ENCODE results near the gene IL15RA. TPM values are rescaled to one million over a fixed set of nuclear protein-coding genes. Genes with fewer than 3 reads are reported as not detected.

Gene IL15RA
- total and polyA plus RNA-seq, 10 donors, result 9.9 to 37.4 (median 21.0) TPM

GRCh38 chr10:5968037-5968680 is 9.2 kb downstream of the IL15RA start:
- intact Hi-C loops (cut with DNase I; ENCODE audit: low total_unique reads), result no loop called here
- H3K4me1 ChIP-seq, result peaks cover 8 to 34% (median 26%) of the 10 kb centered on the region in 6 donors
- TF ChIP-seq POLR2AphosphoS5 (IDR thresholded peaks at IDR 0.05) (no peak), POLR2A (IDR thresholded peaks at IDR 0.05) (no peak), CTCF (IDR thresholded peaks at IDR 0.05 in 8 of 11, conservative IDR thresholded peaks at IDR 0.05 in 3 of 11) (no peak)
- 87 to 96% (median 95%) methylated on average over 5 of the region's 5 CpGs for WGBS, 5 donors
- DNase-seq, result no peak
- H3K9me3 ChIP-seq, result no peaks in the 10 kb centered on the region
- H3K27me3 ChIP-seq (replicated peaks in 1 of 7), result no peaks in the 10 kb centered on the region
- no peak overlapping the region for H3K4me3 ChIP-seq
- no peak overlapping the region for H3K27ac ChIP-seq
- peaks cover 0 to 56% (median 17%) of the 10 kb centered on the region in 6 donors for H3K36me3 ChIP-seq

GRCh38 chr10:5965266-5965665 is 12.1 kb downstream of the IL15RA start:
- H3K9me3 ChIP-seq, result no peaks in the 10 kb centered on the region
- H3K4me1 ChIP-seq, result peaks cover 0 to 7% (median 2%) of the 10 kb centered on the region in 6 donors
- peaks cover 0 to 84% (median 30%) of the 10 kb centered on the region in 6 donors for H3K36me3 ChIP-seq
- H3K27ac ChIP-seq, result no peak overlapping the region
- no peak overlapping the region for H3K4me3 ChIP-seq
- DNase-seq, result no peak
- intact Hi-C loops (cut with DNase I; ENCODE audit: low total_unique reads), result no loop called here
- H3K27me3 ChIP-seq (replicated peaks in 1 of 7), result no peaks in the 10 kb centered on the region
- TF ChIP-seq CTCF (IDR thresholded peaks at IDR 0.05 in 8 of 11, conservative IDR thresholded peaks at IDR 0.05 in 3 of 11), result no peak
- TF ChIP-seq POLR2A (IDR thresholded peaks at IDR 0.05), result no peak
- no peak for TF ChIP-seq POLR2AphosphoS5 (IDR thresholded peaks at IDR 0.05)
- 94 to 96% (median 95%) methylated on average over 8 of the region's 8 CpGs for WGBS, 5 donors

GRCh38 chr10:5964736-5965135 is 12.6 kb downstream of the IL15RA start:
- Histone ChIP-seq H3K27me3 (replicated peaks in 1 of 7) (no peaks in the 10 kb centered on the region), H3K27ac (no peak overlapping the region), H3K36me3 (peaks cover 0 to 90% (median 35%) of the 10 kb centered on the region in 6 donors), H3K4me3 (no peak overlapping the region), H3K9me3 (no peaks in the 10 kb centered on the region), H3K4me1 (peaks cover 0 to 2% (median 0%) of the 10 kb centered on the region in 6 donors)
- DNase-seq, result no peak
- intact Hi-C loops (cut with DNase I; ENCODE audit: low total_unique reads), result no loop called here
- TF ChIP-seq CTCF (IDR thresholded peaks at IDR 0.05 in 8 of 11, conservative IDR thresholded peaks at IDR 0.05 in 3 of 11), result no peak
- no peak for TF ChIP-seq POLR2AphosphoS5 (IDR thresholded peaks at IDR 0.05)
- no peak for TF ChIP-seq POLR2A (IDR thresholded peaks at IDR 0.05)
- WGBS, 5 donors, result 92 to 97% (median 95%) methylated on average over 13 of the region's 13 CpGs

- no peak overlapping the region for H3K4me3 ChIP-seq
- H3K9me3 ChIP-seq, result no peaks in the 10 kb centered on the region
- no peak overlapping the region for H3K27ac ChIP-seq
- H3K27me3 ChIP-seq (replicated peaks in 1 of 7), result no peaks in the 10 kb centered on the region
- no peak for DNase-seq
- 83 to 92% (median 88%) methylated on average over 10 of the region's 10 CpGs for WGBS, 5 donors
- peaks cover 0 to 98% (median 41%) of the 10 kb centered on the region in 6 donors for H3K36me3 ChIP-seq
- TF ChIP-seq CTCF (IDR thresholded peaks at IDR 0.05 in 8 of 11, conservative IDR thresholded peaks at IDR 0.05 in 3 of 11) (no peak), POLR2A (IDR thresholded peaks at IDR 0.05) (no peak), POLR2AphosphoS5 (IDR thresholded peaks at IDR 0.05) (no peak)
- intact Hi-C loops (cut with DNase I; ENCODE audit: low total_unique reads), result no loop called here
- no peaks in the 10 kb centered on the region for H3K4me1 ChIP-seq
Observed at GRCh38 chr10:5963591-5963990, 13.8 kb downstream of the IL15RA start.
